HepG2 (cell line): Measurements from ENCODE around the gene TMC8. TPM values are rescaled to one million over a fixed set of nuclear protein-coding genes. Genes with fewer than 3 reads are reported as not detected.

Experiments
- ADNP ChIP-seq: sonication (generic); formaldehyde crosslinking; IDR thresholded peaks from 2 replicates; pipeline ENCODE4 v1.4.0; 2020; ENCODE audit warnings: missing genetic modification reagents
- ARHGAP35 ChIP-seq: sonication (generic); formaldehyde crosslinking; IDR thresholded peaks from 2 replicates; pipeline ENCODE4 v1.9.0; 2022; ENCODE audit warnings: mild to moderate bottlenecking, inconsistent platforms, moderate library complexity, missing genetic modification reagents, borderline replicate concordance
- CSRNP2 ChIP-seq: sonication (generic); formaldehyde crosslinking; conservative IDR thresholded peaks from 2 replicates; pipeline ENCODE4 v1.8.0; 2022; ENCODE audit warnings: low read depth, missing genetic modification reagents
- DPF2 ChIP-seq: sonication (generic); formaldehyde crosslinking; IDR thresholded peaks from 2 replicates; pipeline ENCODE4 v1.4.0; 2020; ENCODE audit warnings: mild to moderate bottlenecking, low read depth, missing genetic modification reagents, borderline replicate concordance
- EP300 ChIP-seq, 3 experiments: sonication (generic) in 1 of 3; formaldehyde crosslinking in 1 of 3; IDR thresholded peaks; 2 replicates each; pipeline versions ENCODE4 v1.5.1 to v1.6.1; 2011 to 2020; ENCODE audit warnings: low read depth in 2 of 3, low read length in 2 of 3, borderline replicate concordance in 1 of 3, improper control_type of control experiment in 1 of 3, mild to moderate bottlenecking in 1 of 3, missing genetic modification reagents in 1 of 3, moderate library complexity in 1 of 3
- GFI1 ChIP-seq: sonication (generic); formaldehyde crosslinking; IDR thresholded peaks from 2 replicates; pipeline ENCODE4 v1.5.0; 2020; ENCODE audit warnings: missing genetic modification reagents, mild to moderate bottlenecking, borderline replicate concordance
- HNF1B ChIP-seq: sonication (generic); formaldehyde crosslinking; IDR thresholded peaks from 2 replicates; pipeline ENCODE4 v1.5.1; 2020; ENCODE audit warnings: mild to moderate bottlenecking, moderate library complexity, missing genetic modification reagents
- HNF4A ChIP-seq: sonication (generic); formaldehyde crosslinking; IDR thresholded peaks from 2 replicates; pipeline ENCODE4 v1.4.0; 2020; ENCODE audit warnings: missing genetic modification reagents
- IKZF4 ChIP-seq: sonication (generic); formaldehyde crosslinking; IDR thresholded peaks from 2 replicates; pipeline ENCODE4 v1.5.1; 2020; ENCODE audit warnings: borderline replicate concordance, mild to moderate bottlenecking, low read depth, missing genetic modification reagents; ENCODE audit errors: not compliant biosample characterization
- KDM1A ChIP-seq: IDR thresholded peaks from 2 replicates; pipeline ENCODE4 v1.6.1; 2016; ENCODE audit warnings: missing compliant biosample characterization
- MATR3 ChIP-seq: sonication (generic); formaldehyde crosslinking; IDR thresholded peaks from 2 replicates; pipeline ENCODE4 v1.4.0; 2020; ENCODE audit warnings: missing genetic modification reagents
- MEIS1 ChIP-seq: sonication (generic); formaldehyde crosslinking; IDR thresholded peaks from 2 replicates; pipeline ENCODE4 v1.9.0; 2021; ENCODE audit warnings: mild to moderate bottlenecking, missing genetic modification reagents, moderate library complexity, borderline replicate concordance
- MXI1 ChIP-seq: IDR thresholded peaks from 3 replicates; pipeline ENCODE4 v1.6.1; 2012; ENCODE audit warnings: low read depth, low read length, inconsistent platforms, borderline replicate concordance
- SRSF1 ChIP-seq: fragments of 200-400 bp; formaldehyde crosslinking; optimal IDR thresholded peaks from 2 replicates; pipeline ENCODE3; 2017; ENCODE audit warnings: mild to moderate bottlenecking, low read depth, low read length, moderate library complexity
- ZBED4 ChIP-seq: sonication (generic); formaldehyde crosslinking; IDR thresholded peaks from 2 replicates; pipeline ENCODE4 v1.4.0; 2020; ENCODE audit warnings: missing genetic modification reagents, borderline replicate concordance
- ZFP36 ChIP-seq: fragments of 150-350 bp; IDR thresholded peaks from 2 replicates; pipeline ENCODE4 v1.6.1; 2018; ENCODE audit warnings: borderline replicate concordance, low read length, low read depth; ENCODE audit not compliant: partially characterized antibody
- ZNF629 ChIP-seq: sonication (generic); formaldehyde crosslinking; conservative IDR thresholded peaks from 2 replicates; pipeline ENCODE4 v1.5.0; 2020; ENCODE audit warnings: missing genetic modification reagents
- polyA plus RNA-seq, 8 experiments: library from polyadenylated mRNA; depleted of rRNA in 3 of 8; stranded (reverse) in 7 of 8; unstranded in 1 of 8; fragments of >200 nt; fragmentation: Illumina TruSeq in 4 of 8; extraction: Trizol in 4 of 8; gene quantifications; 2 replicates each; pipeline versions ENCODE4 v1.2.1 to v1.2.3, GENCODE V29; 2011 to 2016; ENCODE audit warnings: low read depth in 4 of 8, missing spikeins in 1 of 8, mixed read lengths in 1 of 8; ENCODE audit not compliant: insufficient read depth in 1 of 8
- total RNA-seq, 5 experiments: library from RNA; depleted of rRNA; stranded (reverse); fragments of >200 nt; fragmentation: Illumina TruSeq; extraction: Trizol; gene quantifications; 2 replicates each; pipeline ENCODE4 v1.2.3, GENCODE V29; 2016; ENCODE audit warnings: low read depth in 1 of 5

TMC8 gene
- total and polyA plus RNA-seq, 2 of the 13 experiments (the other 11 are each of a cell fraction or from before 2014, with no cell fraction given), result 0.53 to 7.8 TPM

GRCh38 chr17:78129351-78130089 lies 1.1 kb upstream of the TMC8 start (continued):
- TF ChIP-seq SRSF1 (peak; percentile 4), ADNP (CRISPR knock-in tag) (peak; percentile 82), MXI1 (no peak), CSRNP2 (CRISPR knock-in tag) (no peak), MATR3 (CRISPR knock-in tag) (no peak), ARHGAP35 (CRISPR knock-in tag) (0 out of 2 replicates have a peak, but pooled peaks have one; percentile 35), HNF1B (CRISPR knock-in tag) (peak; percentile 29; the same call in 1 of the 2 replicates), DPF2 (CRISPR knock-in tag) (0 out of 2 replicates have a peak, but pooled peaks have one; percentile 21), MEIS1 (CRISPR knock-in tag) (peak; percentile 54; the same call in 1 of the 2 replicates), ZBED4 (no peak), GFI1 (CRISPR knock-in tag) (no peak), IKZF4 (CRISPR knock-in tag) (no peak), KDM1A (CRISPR knock-in tag) (peak; percentile 96), ZNF629 (peak; percentile 99), EP300 (IDR thresholded peaks at IDR 0.05; ENCODE audit: low read depth in 2 of 2, low read length in 2 of 2) (no peak), EP300 (CRISPR knock-in tag; IDR thresholded peaks at IDR 0.05; ENCODE audit: borderline replicate concordance) (no peak; the same call in 1 of the 2 replicates), HNF4A (CRISPR knock-in tag) (peak; percentile 1; the same call in 1 of the 2 replicates), ZFP36 (peak; percentile 94)
